HG02943 (cell line): Measurements from ENCODE around the gene C5orf34.
"Not testable (repeated sequence)": the region's sequence is repeated elsewhere in the genome, so short reads cannot be mapped to it uniquely, and the experiment has no call there.

Experiments
- ATAC-seq: cut with Tn5 transposase; IDR thresholded peaks from one replicate; pipeline ENCODE4 v1.9.1; 2021; ENCODE audit warnings: mild to moderate bottlenecking, low read depth, moderate library complexity; ENCODE audit not compliant: unreplicated experiment

The C5orf34 gene, protein sequence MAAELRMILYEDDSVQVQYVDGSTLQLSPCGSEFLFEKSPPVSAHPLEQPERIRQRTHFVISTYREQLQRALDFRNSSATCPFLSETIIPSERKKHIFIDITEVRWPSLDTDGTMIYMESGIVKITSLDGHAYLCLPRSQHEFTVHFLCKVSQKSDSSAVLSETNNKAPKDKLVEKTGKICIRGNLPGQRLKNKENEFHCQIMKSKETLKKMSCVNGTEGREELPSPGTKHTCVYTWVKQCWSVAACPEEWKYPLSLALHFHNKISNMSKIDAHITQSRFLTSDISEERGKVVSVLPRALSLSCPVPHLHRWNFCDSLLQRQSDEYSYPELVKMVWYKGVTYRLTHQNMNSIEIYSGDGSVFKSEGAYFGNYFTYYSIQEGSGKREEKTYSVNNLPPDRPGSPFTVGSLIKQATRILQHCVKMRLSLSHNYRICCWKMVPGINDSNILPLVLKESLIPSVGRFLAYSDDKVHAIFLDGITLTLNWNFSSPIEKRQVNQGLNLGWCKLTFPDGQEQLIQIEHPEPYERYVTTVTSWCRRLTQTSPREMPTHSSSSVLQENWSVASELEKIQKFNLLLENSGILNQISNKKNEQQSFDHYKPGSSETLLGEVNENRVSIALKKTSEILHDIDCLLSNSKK

DNA sequence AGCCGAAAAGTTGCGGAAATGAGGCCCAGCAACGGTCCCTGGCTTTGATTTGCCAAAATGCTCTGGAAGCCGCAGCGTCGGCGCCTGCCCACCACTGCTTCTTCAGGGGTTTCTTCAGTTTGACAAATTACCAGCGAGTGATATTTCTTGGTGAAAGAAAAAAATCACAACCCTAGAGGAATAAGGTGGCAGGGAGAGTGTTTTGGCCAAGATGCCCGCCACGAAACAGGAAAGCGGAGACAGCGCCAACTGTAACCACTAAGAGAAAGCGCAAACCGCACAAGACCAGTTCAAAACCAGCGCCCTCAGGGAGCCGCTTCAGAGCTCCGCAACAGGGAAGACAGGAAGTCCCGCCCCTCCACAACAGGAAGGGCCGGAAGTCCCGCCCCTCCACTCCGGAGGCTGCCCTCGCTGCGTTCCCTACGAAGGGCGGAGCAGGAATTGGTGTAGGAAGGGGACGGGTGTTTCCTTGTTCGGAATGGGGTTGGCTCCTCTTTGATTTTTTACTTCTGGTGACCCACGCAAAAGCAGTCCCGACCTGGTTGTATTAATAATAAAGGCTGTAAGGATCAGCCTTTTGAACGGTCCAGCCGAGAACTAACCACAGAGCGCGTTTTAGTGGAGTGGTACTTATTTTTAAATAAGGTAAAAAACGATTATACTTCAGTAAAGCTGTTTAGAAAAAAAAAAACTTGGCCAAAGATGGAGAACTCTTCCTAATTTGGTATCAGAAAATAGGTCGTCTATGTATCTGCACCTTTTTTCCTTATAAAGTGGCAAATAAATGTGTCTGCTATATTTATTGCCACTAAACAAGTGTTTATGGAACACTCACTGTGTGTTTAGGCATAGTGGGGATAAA, at the start of gene C5orf34:
C5orf34 (minus strand) TSS at position 333 of the 862 bp plus-strand sequence. CDS start 5,809 bp downstream, outside the sequence.
- peak; percentile 97 for ATAC-seq

DNA sequence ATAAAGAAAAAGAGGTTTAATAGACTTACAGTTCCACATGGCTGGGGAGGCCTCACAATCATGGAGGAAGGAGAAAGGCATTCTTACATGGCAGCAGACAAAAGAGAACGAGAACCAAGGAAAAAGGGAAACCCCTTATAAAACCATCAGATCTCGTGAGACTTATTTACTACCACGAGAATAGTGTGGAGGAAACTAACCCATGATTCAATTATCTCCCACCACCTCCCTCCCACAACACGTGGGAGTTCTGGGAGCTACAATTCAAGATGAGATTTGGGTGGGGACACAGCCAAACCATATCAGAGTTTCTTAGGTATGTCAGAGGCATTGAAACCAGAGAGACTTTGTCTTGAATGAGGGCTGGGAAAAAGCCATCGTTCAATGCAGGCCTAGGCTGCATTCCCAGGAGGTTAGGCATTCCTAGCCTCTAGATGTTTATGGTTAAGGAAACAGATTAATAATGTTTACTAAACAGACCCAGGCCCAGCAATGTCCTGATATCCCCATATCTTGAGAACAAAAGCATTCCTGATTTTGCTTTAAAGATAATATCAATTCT, 49.4 kb upstream of the C5orf34 start:
- ATAC-seq: no peak

DNA sequence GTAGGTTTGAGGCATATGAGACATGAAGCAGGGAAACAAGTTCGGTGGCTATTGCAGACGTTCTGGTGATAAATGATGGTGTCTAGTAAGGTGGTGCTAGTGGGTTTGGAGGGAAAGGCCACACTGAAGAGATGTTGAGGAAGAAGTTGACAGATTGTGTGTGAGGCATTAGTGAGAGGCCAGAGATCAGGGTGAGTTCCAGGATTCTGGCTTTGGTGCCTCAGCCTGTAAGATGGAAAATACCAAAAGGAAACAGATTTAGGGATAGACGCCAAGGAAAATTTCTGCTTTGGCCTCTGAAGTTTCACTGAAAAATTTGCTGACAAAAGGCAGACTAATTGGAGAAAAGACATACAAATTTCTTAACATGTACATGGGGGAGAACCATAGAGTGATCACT, 48.4 kb upstream of the C5orf34 start:
- ATAC-seq: no peak

- no peak for ATAC-seq
These were observed 46.4 kb upstream of the C5orf34 start for GRCh38 chr5:43561356-43561755.

GRCh38 chr5:43560128-43560527, 45.2 kb upstream of the C5orf34 start:
- no peak for ATAC-seq

GRCh38 chr5:43556857-43557542, 42.1 kb upstream of the C5orf34 start, which contains the start of gene PAIP1:
TSS of gene PAIP1 (minus strand) at chr5:43557077. CDS start at chr5:43556846, 231 bp downstream.
- peak; percentile 70 for ATAC-seq

- peak; percentile 91 for ATAC-seq
These were observed 41.6 kb upstream of the C5orf34 start for GRCh38 chr5:43556607-43556856.

DNA sequence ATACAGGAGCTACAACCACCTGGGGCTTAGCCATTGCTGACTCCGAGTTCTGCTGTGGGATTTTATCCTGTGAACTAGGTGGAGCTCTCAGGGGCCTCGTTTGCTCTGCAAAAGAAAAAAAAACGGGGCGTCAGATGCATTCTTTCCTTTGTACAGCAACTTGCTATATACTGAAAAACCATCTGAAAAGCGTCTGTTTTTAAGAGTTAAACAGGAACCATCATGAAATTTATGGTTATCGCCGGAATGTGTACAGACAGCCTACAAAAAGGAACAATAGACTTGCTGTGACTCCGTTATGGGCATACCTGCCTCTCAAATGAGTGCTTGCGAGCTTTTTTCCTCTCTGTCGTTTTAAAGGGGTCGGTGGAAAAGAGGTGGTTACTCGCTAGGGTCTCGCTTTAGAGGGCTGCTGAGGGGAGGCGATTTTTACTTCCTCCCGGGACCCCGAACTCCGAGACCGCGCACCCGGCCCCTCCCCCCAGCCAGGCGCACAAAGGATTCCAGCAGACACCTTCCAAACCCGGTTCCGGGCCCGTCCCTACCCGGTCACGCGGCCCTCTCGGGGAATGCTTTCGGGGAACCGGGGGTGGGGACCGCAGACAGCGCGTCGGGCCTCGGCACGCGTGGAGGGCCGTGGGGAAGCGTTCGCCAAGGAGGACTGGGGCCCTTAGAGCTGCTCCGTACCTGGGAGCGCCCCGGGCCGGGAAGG, 41.1 kb upstream of the C5orf34 start:
- ATAC-seq: peak; percentile 30

- ATAC-seq: no peak
These were observed 39.5 kb upstream of the C5orf34 start for GRCh38 chr5:43554497-43554896.

GRCh38 chr5:43553381-43553780, 38.4 kb upstream of the C5orf34 start:
- no peak for ATAC-seq

- no peak for ATAC-seq
These were observed 36.8 kb upstream of the C5orf34 start for GRCh38 chr5:43551731-43552130.

GRCh38 chr5:43549272-43549671, 34.3 kb upstream of the C5orf34 start:
- ATAC-seq: not testable (repeated sequence)

DNA sequence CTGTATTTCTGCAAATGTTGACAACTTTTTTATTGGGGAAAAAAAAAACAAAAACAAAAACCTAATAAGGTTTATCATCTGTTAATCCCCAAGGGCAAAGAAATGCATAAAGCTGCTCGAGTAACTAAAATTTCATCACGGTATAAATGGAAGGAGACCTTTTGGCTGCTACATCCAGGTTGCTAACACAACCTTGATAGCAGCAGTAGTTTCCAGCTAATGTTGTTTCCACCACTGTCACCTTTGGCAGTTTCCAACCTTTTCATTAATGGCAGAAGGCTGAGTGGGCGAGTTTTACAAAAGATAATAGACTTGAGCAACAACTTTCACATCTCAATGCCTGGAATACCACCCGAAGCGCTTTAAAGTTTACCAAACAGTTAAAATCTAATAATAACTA, 33.4 kb upstream of the C5orf34 start:
- ATAC-seq: no peak

- no peak for ATAC-seq
These were observed 32.6 kb upstream of the C5orf34 start for GRCh38 chr5:43547532-43547931.

DNA sequence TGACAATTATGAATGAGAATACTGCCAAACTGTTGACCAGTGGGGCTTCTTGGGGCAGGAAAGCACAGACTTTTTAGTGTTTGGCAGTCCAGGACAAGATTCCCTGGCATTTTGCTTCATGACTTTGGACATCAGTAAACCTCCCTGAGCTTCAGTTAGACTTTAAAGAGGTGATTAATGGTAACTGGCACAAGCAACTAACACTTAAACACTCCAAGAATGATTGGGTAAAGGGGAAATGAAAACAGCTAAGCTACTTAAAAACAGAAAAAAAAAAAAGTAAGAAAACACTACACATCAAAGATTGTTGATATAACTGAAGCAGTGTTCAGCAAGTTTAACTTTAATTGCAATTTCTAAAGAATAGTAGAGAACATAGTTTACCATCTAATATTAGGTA, 28.5 kb upstream of the C5orf34 start:
- no peak for ATAC-seq

DNA sequence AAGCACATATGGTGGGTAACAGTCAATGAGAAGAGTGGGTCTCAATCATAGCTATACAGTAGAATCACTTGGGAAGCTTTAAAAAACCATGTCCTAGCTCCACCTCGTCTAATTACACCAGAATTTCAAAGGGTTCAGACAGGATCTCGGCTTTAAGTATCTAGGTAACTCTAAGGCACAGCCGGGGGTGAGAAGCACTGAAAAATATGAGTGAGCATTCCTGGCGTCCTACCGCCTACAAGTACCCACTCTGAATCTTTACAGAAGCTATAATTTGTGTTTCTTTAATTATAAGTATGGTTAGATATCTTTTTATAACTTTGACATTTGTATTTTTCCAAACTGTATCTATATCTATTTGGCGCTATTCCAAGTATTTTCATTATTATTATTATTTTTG, 25.8 kb upstream of the C5orf34 start:
- no peak for ATAC-seq

- ATAC-seq: no peak
These were observed 22.0 kb upstream of the C5orf34 start for GRCh38 chr5:43536972-43537371.

DNA sequence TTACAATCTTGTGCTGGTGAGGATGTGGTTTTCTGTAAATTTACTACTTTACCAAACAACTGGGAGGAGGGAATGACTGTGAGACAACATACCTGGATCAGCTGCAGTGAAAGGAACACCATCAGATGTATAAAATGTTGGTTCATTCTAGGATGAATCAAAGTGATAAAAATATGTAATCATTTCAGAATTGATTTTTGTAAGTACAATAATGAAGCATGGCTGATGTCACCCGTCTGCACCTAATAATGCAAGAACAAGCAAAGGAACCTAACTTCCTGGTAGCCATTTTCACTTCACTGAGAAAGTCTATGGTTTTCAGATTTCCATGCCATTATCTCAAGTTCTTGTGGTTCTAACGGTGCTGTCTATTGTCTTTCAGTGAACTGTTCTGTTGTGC, 18.7 kb upstream of the C5orf34 start:
- ATAC-seq: no peak

GRCh38 chr5:43530648-43531047, 15.7 kb upstream of the C5orf34 start:
- ATAC-seq: no peak

DNA sequence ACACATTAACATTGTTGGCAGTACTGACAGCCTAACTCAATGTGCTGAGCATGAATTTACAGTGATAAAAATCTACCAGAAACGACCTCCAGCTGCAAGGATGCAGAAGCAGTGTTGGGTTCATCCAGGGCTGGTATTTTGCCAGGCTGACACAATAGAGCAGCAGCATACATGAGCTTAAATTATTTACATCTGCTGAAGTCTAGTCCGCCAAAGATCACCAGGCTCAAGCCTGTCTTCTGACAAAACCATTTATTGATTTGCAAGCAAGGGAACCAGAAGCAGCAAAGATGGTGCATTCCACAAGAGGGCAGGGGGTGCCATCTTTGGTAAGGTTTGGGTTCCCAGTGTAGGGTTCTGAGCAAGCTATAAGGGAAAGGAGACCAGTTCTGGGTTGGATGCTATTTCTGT, 8.7 kb upstream of the C5orf34 start:
- ATAC-seq: no peak
